K562 (cell line): ENCODE measurements around the gene YOD1. TPM values are rescaled to one million over a fixed set of nuclear protein-coding genes. Genes with fewer than 3 reads are reported as not detected.

Source experiments
- CEBPG ChIP-seq, 3 experiments: fragments of 200-800 bp in 1 of 3; sonication (Bioruptor generic) in 1 of 3; sonication (generic) in 1 of 3; formaldehyde crosslinking in 1 of 3; IDR thresholded peaks in 2 of 3; conservative IDR thresholded peaks in 1 of 3; 2 replicates each; pipeline versions ENCODE4 v1.6.1 to v1.8.0; 2016 to 2022; ENCODE audit warnings: missing compliant biosample characterization in 2 of 3, missing genetic modification characterization in 2 of 3, mild to moderate bottlenecking in 1 of 3, missing genetic modification reagents in 1 of 3
- CREM ChIP-seq: IDR thresholded peaks from 2 replicates; pipeline ENCODE4 v1.6.1; 2014; ENCODE audit warnings: antibody characterized with exemption, low read depth
- CTBP1 ChIP-seq: fragments of 450-650 bp; IDR thresholded peaks from 2 replicates; pipeline ENCODE4 v1.6.1; 2016; ENCODE audit warnings: borderline replicate concordance
- ETS2 ChIP-seq: IDR thresholded peaks from 2 replicates; pipeline ENCODE4 v1.6.1; 2016; ENCODE audit warnings: borderline replicate concordance, missing genetic modification characterization, mild to moderate bottlenecking, moderate library complexity, missing compliant biosample characterization; ENCODE audit not compliant: poor library complexity, severe bottlenecking
- HEY1 ChIP-seq: fragments of 250-450 bp; sonication (Bioruptor Pico); IDR thresholded peaks from 2 replicates; pipeline ENCODE4 v1.5.0; 2020; ENCODE audit warnings: mild to moderate bottlenecking, moderate library complexity, borderline replicate concordance
- KDM1A ChIP-seq, 2 experiments: fragments of 450-650 bp; IDR thresholded peaks; 2 replicates each; pipeline ENCODE4 v1.6.1; 2016; ENCODE audit warnings: mild to moderate bottlenecking in 2 of 2
- MEIS2 ChIP-seq: fragments of 450-650 bp; IDR thresholded peaks from 2 replicates; pipeline ENCODE4 v1.6.1; 2014; ENCODE audit warnings: mild to moderate bottlenecking; ENCODE audit not compliant: partially characterized antibody
- MIER1 ChIP-seq: fragments of 450-650 bp; IDR thresholded peaks from 2 replicates; pipeline ENCODE4 v1.6.1; 2016; ENCODE audit warnings: antibody characterized with exemption, mild to moderate bottlenecking, low read depth
- NONO ChIP-seq, 2 experiments: fragments of 200-400 bp in 1 of 2; fragments of 450-650 bp in 1 of 2; formaldehyde crosslinking in 1 of 2; IDR thresholded peaks; 2 replicates each; pipeline ENCODE4 v1.6.1; 2017; ENCODE audit warnings: low read depth in 2 of 2, mild to moderate bottlenecking in 2 of 2, moderate library complexity in 2 of 2, low read length in 1 of 2
- PHB2 ChIP-seq: fragments of 450-650 bp; IDR thresholded peaks from 2 replicates; pipeline ENCODE4 v1.6.1; 2017; ENCODE audit warnings: low read depth
- PHF8 ChIP-seq: fragments of 200-600 bp; sonication (generic); IDR thresholded peaks from 2 replicates; pipeline ENCODE4 v1.6.1; 2012; ENCODE audit warnings: mixed run types, mild to moderate bottlenecking, inconsistent platforms, low read length, moderate library complexity, borderline replicate concordance
- SIX5 ChIP-seq, 2 experiments: IDR thresholded peaks; 2 replicates each; pipeline ENCODE4 v1.6.1; 2011; ENCODE audit warnings: low read length in 2 of 2, borderline replicate concordance in 1 of 2, low read depth in 1 of 2, mild to moderate bottlenecking in 1 of 2, moderate library complexity in 1 of 2; ENCODE audit not compliant: insufficient read depth in 1 of 2
- SPI1 ChIP-seq: IDR thresholded peaks from 2 replicates; pipeline ENCODE4 v1.6.1; 2011; ENCODE audit warnings: low read depth, low read length, control low read depth, borderline replicate concordance
- TEAD4 ChIP-seq, 2 experiments: sonication (generic) in 1 of 2; formaldehyde crosslinking in 1 of 2; IDR thresholded peaks; 2 replicates each; pipeline versions ENCODE4 v1.6.1 to v1.8.0; 2012 to 2022; ENCODE audit warnings: borderline replicate concordance in 1 of 2, inconsistent platforms in 1 of 2, low read length in 1 of 2, mild to moderate bottlenecking in 1 of 2, missing genetic modification reagents in 1 of 2
- ZNF184 ChIP-seq: sonication (generic); formaldehyde crosslinking; IDR thresholded peaks from 2 replicates; pipeline ENCODE4 v1.5.0; 2020; ENCODE audit warnings: missing genetic modification reagents
- ZNF239 ChIP-seq: fragments of 250-450 bp; sonication (Bioruptor Pico); IDR thresholded peaks from 2 replicates; pipeline ENCODE4 v1.4.0; 2020; ENCODE audit warnings: mild to moderate bottlenecking
- ZNF316 ChIP-seq: fragments of 450-650 bp; IDR thresholded peaks from 2 replicates; pipeline ENCODE4 v1.6.1; 2016
- ZNF395 ChIP-seq: fragments of 200-800 bp; sonication (Bioruptor generic); IDR thresholded peaks from 2 replicates; pipeline ENCODE4 v1.6.1; 2017; ENCODE audit warnings: missing genetic modification characterization, missing compliant biosample characterization
- polyA plus RNA-seq, 8 experiments: library from polyadenylated mRNA; depleted of rRNA in 4 of 8; stranded (reverse) in 5 of 8; unstranded in 3 of 8; fragments of >200 nt; fragmentation: Nextera tagmentation in 2 of 8; fragmentation: Illumina TruSeq in 1 of 8; extraction: Ambion mirVana in 2 of 8; extraction: Trizol in 1 of 8; gene quantifications; 2 replicates each; pipeline versions ENCODE4 v1.2.1 to v1.2.3, GENCODE V29; 2011 to 2014; ENCODE audit warnings: inconsistent platforms in 1 of 8, missing spikeins in 1 of 8
- total RNA-seq, 7 experiments: library from RNA; depleted of rRNA in 6 of 7; stranded (reverse); fragments of >200 nt in 6 of 7; fragmentation: Illumina TruSeq in 2 of 7; extraction: Trizol in 2 of 7; gene quantifications; 2 replicates each; pipeline versions ENCODE4 v1.2.1 to v1.2.3, GENCODE V29; 2011 to 2021; ENCODE audit warnings: low replicate concordance in 1 of 7
- TF ChIP-seq, protein P1 (sequence below): fragments of 450-650 bp; conservative IDR thresholded peaks from 2 replicates; pipeline ENCODE4 v1.6.1; 2016; ENCODE audit warnings: missing genetic modification characterization, low read depth, mild to moderate bottlenecking, missing compliant biosample characterization, moderate library complexity
- TF ChIP-seq, protein P2 (sequence below): sonication (generic); formaldehyde crosslinking; IDR thresholded peaks from 2 replicates; pipeline ENCODE4 v1.8.0; 2022; ENCODE audit warnings: mild to moderate bottlenecking, low read depth, missing genetic modification reagents
- TF ChIP-seq, protein P3 (sequence below), 2 experiments: IDR thresholded peaks in 1 of 2; conservative IDR thresholded peaks in 1 of 2; 2 replicates each; pipeline ENCODE4 v1.6.1; 2016; ENCODE audit warnings: low read depth in 2 of 2, mild to moderate bottlenecking in 1 of 2, missing compliant biosample characterization in 1 of 2, missing genetic modification characterization in 1 of 2, moderate library complexity in 1 of 2

The YOD1 gene
- total and polyA plus RNA-seq, 9 of the 15 experiments (the other 6 are each of a cell fraction or from before 2014, with no cell fraction given), result 18.2 to 78.1 (median 46.9) TPM

DNA sequence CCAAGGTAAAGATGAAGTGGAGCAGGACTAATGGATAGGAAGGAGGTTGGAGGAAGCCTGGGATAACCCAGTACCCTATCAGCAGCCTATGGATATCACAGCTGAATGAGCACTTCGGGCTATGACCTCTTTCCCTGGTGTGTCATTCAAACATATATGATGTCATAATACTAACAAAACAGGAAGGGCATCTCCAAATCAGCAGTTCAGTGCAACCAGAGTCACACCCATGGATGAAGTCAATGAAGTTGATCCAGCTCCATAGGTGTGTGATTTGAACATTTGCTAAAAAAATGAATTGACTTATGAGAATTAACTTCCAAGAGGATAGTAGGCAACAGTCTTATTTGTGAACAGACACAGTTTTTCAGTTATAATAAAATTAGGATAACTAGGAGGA, 16.8 kb downstream of the YOD1 start (continued):
- TF ChIP-seq CEBPG (CRISPR knock-in tag; IDR thresholded peaks at IDR 0.05), result no peak
- peak in 1 of 2 experiments; percentile 73; a peak in 2 of 4 replicates for TF ChIP-seq CEBPG (tag; conservative IDR thresholded peaks at IDR 0.05 in 1 of 2, IDR thresholded peaks at IDR 0.05 in 1 of 2)
- TF ChIP-seq, protein P1, sequence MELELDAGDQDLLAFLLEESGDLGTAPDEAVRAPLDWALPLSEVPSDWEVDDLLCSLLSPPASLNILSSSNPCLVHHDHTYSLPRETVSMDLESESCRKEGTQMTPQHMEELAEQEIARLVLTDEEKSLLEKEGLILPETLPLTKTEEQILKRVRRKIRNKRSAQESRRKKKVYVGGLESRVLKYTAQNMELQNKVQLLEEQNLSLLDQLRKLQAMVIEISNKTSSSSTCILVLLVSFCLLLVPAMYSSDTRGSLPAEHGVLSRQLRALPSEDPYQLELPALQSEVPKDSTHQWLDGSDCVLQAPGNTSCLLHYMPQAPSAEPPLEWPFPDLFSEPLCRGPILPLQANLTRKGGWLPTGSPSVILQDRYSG (tag), result no peak
- TF ChIP-seq HEY1 (CRISPR knock-in tag), result no peak
- peak; percentile 19 for TF ChIP-seq MEIS2
- TF ChIP-seq MIER1, result no peak
- TF ChIP-seq ZNF239 (CRISPR knock-in tag), result no peak
- TF ChIP-seq SPI1, result peak; percentile 77
- TF ChIP-seq CREM, result peak; percentile 94
- no peak for TF ChIP-seq ZNF316
- no peak for TF ChIP-seq TEAD4 (IDR thresholded peaks at IDR 0.05; ENCODE audit: low read length)
- no peak for TF ChIP-seq TEAD4 (CRISPR knock-in tag; IDR thresholded peaks at IDR 0.05; ENCODE audit: borderline replicate concordance)
- peak; percentile 40; the same call in 1 of the 2 replicates for TF ChIP-seq CTBP1
- TF ChIP-seq ETS2, result no peak
- no peak for TF ChIP-seq PHF8
- TF ChIP-seq, protein P2, sequence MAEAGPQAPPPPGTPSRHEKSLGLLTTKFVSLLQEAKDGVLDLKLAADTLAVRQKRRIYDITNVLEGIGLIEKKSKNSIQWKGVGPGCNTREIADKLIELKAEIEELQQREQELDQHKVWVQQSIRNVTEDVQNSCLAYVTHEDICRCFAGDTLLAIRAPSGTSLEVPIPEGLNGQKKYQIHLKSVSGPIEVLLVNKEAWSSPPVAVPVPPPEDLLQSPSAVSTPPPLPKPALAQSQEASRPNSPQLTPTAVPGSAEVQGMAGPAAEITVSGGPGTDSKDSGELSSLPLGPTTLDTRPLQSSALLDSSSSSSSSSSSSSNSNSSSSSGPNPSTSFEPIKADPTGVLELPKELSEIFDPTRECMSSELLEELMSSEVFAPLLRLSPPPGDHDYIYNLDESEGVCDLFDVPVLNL, result no peak
- TF ChIP-seq NONO (IDR thresholded peaks at IDR 0.05; ENCODE audit: low read depth in 2 of 2, low read length in 1 of 2), result no peak
- TF ChIP-seq, protein P3, sequence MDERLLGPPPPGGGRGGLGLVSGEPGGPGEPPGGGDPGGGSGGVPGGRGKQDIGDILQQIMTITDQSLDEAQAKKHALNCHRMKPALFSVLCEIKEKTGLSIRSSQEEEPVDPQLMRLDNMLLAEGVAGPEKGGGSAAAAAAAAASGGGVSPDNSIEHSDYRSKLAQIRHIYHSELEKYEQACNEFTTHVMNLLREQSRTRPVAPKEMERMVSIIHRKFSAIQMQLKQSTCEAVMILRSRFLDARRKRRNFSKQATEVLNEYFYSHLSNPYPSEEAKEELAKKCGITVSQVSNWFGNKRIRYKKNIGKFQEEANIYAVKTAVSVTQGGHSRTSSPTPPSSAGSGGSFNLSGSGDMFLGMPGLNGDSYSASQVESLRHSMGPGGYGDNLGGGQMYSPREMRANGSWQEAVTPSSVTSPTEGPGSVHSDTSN (CRISPR knock-in tag; IDR thresholded peaks at IDR 0.05; ENCODE audit: low read depth), result no peak
- TF ChIP-seq, protein P3 (tag; conservative IDR thresholded peaks at IDR 0.05; ENCODE audit: low read depth), result peak; percentile 37; the same call in 1 of the 2 replicates
- no peak for TF ChIP-seq SIX5 (IDR thresholded peaks at IDR 0.05; ENCODE audit: borderline replicate concordance in 1 of 2, insufficient read depth in 1 of 2, low read depth in 1 of 2, low read length in 2 of 2)
- no peak for TF ChIP-seq ZNF395
- TF ChIP-seq ZNF184, result no peak
- no peak for TF ChIP-seq PHB2
- no peak for TF ChIP-seq KDM1A (IDR thresholded peaks at IDR 0.05)
